Stimulated activated CD8-positive, alpha-beta memory T cell treated with anti-CD3 and anti-CD28 coated beads, Interleukin-4, amount 100 ng/mL, for 1 hour (primary cell): Measurements from ENCODE around the gene ADTRP.
"Not testable (repeated sequence)": the region's sequence is repeated elsewhere in the genome, so short reads cannot be mapped to it uniquely, and the experiment has no call there.

Experiments used
- DNase-seq, 2 donors: peaks; one replicate each; pipeline ENCODE4 v3.0.0-alpha.2; 2020; ENCODE audit warnings: low read depth in 2 of 2, low spot score in 1 of 2

ADTRP gene

DNA sequence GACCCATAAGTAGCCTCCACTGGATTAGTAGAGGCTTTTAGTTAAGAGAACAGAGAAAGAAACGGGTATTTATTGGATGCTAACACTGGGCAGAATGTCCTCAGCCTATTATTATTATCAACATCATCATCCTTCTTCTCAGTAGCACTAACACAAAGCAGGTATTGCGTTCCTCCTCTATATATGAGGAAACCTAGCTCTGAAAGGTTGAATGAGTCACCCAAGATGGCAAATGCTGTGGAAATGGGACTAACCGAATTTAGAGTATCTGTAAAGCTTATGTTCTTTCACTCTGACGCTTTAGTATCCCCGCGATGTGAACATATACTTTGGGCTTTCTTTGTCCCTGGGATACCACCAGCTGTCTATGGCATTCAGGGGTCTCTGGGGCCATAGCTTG, 77.0 kb downstream of the ADTRP start:
- DNase-seq, result no peak

DNA sequence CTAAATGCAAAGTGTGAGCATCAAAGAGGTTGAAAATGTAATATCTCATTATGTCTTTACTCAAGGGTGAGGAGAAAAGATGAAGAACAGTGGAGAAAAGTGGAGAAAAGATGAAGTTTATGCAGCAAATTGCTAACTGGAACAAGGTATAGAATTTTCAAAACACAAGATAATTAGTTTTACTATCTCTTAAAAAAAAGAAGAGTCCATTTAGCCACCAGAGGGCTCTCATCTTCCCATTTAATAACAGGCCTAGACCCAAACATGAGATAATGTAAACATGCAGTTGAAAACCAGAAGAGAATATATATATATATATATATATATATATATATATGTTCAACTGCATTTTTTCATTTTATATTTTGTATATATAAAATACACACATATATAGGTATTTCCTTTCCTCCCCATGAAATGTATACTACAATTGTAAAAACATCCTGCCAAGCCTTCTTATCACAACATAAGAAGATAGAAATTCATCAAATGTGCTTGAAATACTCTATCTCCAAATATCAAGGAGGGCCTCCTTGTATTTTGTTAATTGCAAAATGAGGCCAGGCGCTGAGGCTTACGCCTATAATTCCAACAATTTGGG, 78.4 kb downstream of the ADTRP start:
- no peak for DNase-seq

DNA sequence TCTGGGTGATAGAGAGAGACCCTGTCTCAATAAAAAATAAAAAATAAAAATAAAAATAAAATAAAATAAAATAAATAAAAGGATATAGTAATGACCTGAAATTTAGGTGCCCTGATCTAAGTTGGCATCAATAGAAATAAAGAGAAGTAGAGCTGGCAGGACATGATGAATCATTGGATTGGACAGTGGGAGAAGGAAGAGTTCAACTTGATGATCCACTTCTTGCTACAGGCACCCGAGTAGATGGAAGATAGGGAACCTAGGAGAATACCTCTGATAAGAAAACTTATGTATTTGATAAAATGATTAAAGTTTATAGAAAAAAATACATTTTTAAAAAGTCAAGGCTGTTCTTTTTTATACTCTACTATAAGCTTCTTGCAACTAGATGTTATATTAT, 79.0 kb downstream of the ADTRP start:
- DNase-seq, result no peak

DNA sequence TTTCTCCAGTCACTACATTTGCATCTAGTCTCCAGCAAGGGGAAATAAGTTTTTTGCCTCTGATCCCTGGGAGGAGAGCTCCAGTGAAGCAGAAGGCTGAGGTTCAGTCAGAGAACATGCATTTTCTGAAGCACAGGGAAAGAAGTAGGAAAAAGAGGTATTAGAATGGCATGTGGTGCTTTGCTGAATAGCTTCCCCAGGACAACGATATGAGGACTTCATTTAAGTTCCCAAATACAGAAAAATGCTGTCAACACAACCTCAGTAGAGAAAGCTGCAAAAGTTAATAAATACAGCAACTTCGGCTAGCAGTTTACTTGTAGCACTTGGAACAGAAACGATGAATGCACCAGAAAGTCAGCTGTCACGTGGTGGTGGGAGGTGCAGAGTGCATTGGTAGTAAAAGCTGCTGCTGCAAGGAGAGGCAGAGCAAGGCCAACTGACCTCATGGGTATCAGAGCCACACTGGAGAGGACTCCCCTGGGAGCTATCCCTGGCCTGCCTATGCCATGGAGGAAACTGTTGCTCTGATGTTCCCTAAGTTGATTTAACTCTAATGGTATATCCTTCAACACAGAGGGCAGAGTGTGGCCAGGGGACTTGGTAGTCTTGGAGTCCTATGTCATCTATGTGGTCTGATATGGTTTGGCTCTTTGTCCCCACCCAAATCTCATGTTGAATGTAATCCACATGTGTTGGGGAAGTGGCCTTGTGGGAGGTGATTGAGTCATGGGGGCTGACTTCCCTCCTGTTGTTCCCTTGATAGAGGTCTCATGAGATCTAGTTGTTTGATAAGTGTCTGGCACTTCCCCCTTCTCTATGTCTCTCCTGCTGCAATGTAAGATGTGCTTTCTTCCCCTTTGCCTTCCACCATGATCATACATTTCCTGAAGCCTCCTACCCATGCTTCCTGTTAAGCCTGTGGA, 85.9 kb downstream of the ADTRP start:
- no peak for DNase-seq

DNA sequence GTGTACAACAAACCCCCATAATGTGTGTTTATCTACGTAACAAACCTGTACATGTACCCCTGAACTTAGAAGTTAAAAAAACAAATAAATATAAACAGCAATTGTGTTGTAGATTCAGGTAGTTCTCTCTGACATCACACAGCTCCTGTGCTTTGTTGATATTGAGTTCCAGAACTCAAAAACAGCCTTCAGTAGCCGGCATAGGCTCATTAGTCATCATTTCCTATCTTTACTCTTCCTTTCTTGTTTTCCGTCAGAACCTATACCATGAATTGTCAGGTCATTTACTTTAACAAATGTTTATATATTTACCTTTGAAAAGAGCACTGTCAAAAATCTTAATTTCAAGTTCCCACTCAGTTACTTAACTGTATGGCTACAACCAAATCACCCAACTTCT, 88.8 kb downstream of the ADTRP start:
- DNase-seq, result no peak

DNA sequence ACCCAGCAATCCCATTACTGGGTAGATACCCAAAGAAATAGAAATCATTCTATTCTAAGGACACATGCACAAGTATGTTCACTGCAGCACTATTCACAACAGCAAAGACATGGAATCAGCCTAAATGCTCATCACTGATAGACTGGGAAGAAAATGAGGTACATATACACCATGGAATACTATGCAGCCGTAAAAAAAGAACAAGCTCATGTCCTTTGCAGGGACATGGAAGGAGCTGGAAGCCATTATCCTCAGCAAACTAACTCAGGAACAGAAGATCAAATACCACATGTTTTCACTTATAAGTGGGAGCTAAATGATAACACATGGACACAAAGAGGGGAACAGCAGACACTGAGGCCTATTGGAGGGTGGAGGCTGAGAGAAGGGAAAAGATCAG, 89.2 kb downstream of the ADTRP start:
- not testable (repeated sequence) for DNase-seq

DNA sequence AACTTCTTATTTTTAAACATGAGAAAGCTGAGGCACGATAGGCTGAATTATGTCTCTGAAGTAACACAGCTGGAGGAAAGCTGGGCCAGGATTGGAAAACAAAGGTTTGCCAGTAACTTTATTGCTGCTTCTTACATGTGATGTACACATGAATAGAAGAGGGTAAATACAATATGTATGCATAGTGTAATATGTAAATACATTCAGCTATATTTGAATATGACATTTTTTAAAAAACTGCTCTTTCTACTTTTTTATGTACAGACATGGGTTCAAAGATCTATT, 90.2 kb downstream of the ADTRP start:
- no peak for DNase-seq

DNA sequence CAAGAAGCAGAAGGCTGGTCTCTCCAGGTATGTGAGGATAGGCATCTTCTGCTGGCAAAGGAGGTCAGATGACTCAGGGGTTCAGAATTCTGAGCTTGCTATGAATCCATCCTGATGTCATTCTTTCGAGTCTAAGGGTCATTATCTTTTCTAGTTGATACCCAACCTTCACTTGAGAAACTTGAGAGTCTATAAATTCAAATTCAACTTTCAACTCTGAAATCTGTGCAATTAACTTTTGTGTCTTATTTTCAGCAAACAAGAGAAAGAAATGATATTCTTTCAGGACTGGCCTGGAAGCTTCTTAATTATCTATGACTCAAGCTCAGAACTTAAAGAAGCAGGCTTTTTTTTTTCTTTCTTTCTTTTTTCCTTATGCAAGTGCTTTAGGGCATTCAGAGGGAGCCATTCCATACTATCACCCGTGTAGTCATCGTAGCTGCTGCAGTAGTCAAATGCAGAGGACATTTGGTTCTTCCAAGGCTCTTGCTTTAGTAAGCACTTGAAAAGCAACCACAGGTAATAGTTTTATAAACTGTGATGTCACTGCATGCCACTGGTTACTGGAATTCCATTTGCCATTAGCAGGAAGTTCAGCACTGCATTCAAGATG, 93.0 kb downstream of the ADTRP start:
- DNase-seq, result no peak

DNA sequence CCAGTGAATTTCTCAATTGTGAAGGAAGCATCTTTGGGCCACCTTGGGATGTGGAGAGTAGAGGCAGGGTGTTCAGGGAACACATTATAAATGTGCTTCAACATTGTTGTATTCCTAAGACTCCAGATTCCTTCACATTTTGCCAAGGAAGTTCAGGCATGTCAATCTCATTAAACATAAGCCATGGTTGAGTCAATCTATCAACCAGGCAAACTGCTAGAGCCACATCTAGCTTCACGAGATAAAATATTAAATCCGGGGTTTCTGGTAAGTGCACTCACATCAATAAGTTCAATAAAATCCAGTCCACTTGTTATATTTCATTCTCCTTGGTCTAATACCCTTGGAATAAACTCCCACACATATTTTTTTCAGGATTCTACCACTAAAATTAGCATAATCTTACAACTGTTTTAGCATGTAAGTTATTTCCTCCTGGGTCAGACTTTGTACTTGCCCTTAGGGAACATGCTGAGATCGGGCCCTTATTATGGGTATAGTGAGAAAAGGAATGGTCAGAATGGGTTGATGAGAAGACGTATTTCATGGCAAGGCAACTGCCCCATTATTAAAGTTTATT, 93.6 kb downstream of the ADTRP start:
- DNase-seq, result no peak

DNA sequence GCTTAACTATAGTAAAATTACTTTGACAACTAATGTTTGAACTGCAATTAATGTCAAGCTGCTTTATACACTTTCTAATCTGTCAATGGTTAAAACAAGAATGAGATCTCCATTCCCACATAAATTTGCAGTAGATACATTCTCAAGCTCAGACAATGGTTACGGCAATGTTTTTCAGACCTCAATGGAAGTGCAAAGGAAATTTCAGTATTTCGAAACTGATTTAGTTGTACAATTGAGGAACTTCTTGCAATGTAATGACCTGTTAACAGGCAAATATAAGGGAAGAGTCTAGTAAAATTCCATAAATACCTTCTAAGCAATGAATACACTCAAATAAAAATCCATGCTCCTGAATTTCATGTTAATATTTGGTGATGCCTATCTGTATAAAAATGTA, 94.7 kb downstream of the ADTRP start:
- no peak for DNase-seq

DNA sequence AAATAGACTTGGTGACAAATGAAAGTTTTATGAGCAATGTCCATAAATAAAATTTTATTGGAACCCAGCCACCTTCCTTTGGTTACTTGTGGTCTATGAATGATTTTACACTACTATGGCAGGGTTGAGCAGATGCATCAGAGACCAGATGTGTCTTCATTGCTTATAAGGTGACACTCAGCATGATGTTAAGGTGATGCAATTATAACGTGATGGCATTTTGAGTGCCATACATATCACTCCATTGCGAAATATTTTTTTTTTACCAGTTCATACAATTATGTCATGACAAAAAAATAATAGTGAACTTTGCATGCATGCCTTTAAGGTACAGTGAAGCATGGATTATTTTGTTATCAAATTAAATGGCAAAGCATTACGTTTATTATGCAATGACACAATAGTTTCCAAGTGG, 96.0 kb downstream of the ADTRP start:
- DNase-seq, result no peak

DNA sequence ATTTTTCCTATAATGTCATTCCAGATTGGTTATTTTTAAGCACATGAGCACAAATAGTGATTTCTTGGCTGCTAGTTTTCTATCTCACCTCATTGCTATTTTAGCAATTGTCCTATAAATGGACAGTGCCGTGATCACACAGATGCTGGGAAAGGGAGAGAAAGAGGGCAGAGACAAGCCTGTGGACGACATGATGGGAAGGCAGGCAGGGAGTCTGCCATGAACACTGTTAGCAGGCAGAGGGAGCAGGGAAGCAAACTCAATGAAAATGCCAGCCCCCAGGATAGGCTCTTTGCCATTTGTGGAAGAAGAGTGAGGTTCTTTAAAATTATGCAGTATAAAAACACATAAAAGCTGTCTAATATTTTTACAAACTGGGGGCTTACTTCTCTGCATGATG, 96.8 kb downstream of the ADTRP start:
- DNase-seq, result no peak

DNA sequence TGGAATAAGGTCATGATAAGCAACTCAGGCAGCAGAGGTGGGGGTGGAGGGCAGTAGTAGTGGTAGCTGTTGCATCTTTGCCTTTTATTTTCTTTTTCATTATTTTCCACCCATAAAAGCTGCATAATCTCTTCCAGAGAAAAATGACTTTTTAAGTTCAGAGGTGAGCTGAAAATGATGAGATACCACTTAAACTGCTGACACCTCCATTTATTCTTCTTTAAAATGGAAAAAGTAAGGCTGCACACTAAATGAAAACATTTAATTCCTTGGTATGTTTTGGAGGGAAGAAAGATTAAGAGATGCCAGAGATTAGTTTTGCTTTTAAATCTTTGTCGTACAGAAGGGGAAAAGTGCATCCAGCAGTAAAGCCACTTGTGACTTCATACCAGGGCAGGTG, 97.2 kb downstream of the ADTRP start:
- no peak for DNase-seq

DNA sequence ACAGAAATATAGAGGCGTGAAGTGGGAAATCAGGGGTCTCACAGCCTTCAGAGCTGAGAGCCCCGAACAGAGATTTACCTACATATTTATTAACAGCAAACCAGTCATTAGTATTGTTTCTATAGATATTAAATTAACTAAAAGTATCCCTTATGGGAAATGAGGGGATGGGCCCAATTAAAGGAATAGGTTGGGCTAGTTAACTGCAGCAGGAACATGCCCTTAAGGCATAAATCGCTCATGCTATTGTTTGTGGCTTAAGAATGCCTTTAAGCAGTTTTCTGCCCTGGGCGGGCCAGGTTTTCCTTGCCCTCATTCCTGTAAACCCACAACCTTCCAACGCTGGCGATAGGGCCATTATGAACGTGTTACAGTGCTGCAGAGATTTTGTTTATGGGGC, 98.1 kb downstream of the ADTRP start:
- DNase-seq, result not testable (repeated sequence)

DNA sequence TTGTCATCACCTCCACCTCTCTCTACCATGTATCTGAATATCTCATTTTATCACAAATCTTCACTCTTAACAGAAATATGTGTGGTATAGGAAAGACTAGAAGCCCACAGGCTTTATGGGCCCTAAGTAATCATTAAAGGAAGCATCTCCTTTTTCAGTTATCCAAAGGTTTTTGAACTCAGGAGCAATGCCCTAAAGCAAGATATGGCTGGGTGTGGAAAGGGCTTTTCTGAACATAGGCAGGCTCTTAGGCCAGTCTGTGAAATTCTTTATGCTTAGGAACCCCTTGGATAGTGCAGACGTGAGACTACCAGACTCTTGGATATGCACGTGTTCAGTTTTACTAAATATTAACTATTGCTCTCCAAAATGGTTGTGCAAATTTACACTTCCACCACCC, 99.5 kb downstream of the ADTRP start:
- DNase-seq, result no peak

DNA sequence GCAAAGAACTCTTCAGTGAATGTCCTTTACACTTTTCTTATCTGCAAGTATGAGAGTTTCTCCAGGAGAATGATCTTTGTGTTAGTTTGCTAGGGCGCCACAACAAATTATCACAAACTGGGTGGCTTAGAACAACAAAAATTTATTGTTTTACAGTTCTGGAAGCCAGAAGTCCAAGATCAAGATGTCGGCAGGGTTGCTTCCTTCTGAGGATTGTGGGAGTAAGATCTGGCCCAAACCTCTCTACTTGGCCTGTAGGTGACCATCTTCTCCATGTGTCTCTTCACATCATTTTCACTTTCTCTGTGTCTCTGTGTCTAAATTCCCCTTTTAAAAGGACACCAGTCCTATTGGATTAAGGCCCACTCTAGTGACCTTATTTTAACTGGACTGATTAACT, 103.0 kb downstream of the ADTRP start:
- DNase-seq, result no peak

DNA sequence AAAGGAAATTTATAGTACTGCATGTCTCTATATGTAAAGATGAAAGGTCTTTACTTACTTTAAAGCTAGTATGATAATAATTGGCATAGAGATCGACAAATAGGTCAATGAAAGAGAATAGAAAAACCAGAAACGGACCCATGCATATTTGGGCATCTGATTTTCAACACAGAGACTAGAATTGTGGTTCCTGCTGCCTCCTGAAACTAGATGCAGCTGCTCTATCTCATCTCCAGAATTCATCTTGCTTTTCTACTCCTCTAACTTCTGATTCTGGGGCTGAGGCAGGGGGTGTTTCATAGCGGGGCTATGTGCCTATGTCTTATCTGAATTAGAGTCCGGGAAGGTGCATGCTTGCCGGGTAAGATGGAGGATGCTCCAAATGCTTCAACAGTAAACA, 105.9 kb downstream of the ADTRP start:
- DNase-seq, result no peak

DNA sequence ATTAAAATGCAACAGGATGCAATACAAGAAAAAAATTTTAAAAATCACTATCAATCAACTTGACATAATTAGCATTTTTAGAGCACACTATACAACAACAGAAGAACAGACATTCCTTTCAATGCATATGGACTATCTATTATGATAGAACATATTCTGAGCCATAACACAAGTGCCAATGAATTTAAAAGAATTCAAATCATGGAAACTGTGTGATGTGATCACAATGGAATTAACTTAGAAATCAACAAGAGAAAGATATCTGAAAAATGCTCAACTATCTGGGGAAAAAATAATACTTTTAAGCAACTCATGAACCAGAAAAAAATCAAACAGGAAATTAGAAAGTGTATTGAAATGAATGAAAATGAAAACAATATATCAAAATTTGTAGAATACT, 106.3 kb downstream of the ADTRP start:
- no peak for DNase-seq

DNA sequence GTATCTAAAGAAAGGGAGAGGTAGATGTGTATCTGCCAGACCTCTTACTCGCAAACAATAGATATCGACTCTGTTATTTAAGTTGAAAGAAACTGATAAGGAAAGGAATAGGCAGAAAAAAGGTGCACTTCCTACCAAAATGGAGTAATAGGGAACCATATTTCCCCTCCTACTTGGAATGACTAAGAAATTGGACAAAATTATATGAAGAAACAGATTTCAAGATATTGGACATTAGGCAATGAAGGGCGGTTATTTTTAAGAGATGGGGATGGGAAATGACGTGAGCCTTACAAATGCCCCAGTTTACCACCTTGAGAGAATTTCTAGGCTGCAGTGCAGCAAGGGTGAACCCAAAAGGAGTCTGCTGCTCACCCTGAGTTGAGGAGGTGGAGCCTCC, 108.9 kb downstream of the ADTRP start:
- no peak for DNase-seq

DNA sequence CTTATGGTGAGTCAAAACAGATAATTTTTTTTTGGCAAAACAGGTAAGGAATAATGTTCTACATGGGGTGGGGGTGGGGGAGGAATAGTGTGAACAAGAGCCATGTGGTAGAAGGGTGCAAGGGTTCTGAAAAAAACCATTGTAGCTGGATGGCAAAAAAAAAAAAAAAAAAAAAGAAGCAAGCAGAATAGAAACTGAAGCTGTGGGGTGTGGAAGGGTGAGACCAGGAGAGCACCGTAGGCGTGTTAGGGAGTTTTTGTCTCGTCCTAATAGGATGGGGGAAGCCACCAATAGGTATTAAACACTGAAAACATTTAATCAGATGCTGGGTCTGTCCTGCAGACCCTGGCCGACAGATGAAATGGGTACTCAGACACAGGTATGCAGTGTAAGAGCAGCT, 110.1 kb downstream of the ADTRP start:
- no peak for DNase-seq

DNA sequence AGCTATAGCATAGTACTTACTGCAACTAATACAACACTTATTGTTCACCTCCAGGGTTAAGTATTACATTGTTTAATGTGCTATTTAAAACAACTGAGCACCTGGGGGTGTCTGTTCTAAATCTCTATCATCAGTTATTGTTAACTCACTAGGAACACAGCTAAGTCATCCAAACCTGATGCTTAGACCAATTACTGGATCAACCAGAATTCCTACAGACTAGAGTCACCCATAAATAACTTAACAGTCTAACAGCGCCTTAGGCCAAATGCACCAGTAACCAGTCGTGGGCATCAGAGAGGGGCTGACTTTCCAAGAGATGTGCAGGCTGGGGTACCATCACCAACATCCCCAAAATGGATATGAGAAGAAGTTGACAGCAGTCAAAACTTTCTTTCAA, 110.7 kb downstream of the ADTRP start:
- DNase-seq, result no peak

DNA sequence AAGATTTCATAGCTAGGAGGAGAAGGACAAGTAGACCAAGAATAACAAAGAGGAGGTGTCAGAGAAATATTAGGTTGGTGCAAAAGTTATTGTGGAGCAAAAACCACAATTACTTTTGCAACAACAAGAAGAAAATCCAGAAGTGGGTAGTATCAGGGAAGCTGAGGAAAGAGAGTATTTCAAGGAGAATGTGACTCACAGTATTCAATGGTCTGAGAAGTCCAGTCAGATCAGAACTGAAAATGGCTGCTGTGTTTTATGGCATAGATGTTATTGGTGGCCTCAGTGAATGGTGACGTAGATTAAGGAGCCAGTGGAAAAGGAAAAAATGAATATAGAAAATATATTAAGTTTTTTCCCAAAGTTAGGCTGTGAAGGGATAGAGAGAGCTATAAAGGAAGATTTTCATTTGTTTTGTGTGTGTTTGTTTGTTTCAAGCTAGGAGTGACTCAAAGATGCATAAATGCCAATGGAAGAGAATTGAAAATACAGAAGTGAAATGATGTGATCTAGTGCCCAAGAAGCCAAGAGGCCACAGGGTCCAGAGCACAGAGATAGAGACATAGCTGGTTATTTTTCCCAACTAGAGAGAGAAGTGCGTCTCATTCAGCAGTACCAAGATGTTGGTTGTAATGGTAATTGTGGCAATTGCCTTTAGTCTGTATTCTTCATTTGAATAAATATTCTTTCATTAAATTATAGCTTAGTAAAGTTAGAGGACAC, 112.8 kb downstream of the ADTRP start:
- DNase-seq, result no peak
